ENCODE measurements around the gene ARHGEF39.
"Not testable (repeated sequence)": the region's sequence is repeated elsewhere in the genome, so short reads cannot be mapped to it uniquely, and the experiment has no call there.

DNA sequence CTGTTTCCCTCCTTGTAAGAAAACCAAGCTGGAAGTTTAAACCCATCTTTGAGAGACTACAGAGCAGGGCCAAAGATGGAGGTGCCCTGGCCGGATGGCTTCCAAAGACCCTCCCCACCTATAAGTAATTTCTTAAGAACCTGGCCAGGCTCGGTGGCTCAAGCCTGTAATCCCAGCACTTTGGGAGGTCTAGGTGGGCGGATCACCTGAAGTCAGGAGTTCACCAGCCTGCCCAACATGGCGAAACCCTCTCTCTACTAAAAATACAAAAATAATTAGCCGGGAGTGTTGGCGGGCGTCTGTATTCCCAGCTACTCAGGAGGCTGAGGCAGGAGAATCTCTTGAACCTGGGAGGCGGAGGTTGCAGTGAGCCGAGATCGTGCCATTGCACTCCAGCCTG is 19.3 kb downstream of the ARHGEF39 start:
- TF ChIP-seq, protein P1, sequence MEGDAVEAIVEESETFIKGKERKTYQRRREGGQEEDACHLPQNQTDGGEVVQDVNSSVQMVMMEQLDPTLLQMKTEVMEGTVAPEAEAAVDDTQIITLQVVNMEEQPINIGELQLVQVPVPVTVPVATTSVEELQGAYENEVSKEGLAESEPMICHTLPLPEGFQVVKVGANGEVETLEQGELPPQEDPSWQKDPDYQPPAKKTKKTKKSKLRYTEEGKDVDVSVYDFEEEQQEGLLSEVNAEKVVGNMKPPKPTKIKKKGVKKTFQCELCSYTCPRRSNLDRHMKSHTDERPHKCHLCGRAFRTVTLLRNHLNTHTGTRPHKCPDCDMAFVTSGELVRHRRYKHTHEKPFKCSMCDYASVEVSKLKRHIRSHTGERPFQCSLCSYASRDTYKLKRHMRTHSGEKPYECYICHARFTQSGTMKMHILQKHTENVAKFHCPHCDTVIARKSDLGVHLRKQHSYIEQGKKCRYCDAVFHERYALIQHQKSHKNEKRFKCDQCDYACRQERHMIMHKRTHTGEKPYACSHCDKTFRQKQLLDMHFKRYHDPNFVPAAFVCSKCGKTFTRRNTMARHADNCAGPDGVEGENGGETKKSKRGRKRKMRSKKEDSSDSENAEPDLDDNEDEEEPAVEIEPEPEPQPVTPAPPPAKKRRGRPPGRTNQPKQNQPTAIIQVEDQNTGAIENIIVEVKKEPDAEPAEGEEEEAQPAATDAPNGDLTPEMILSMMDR (IDR thresholded peaks at IDR 0.05), result not testable (repeated sequence)
- not testable (repeated sequence) for TF ChIP-seq EP300, POLR2AphosphoS5 (IDR thresholded peaks at IDR 0.05)

All from sigmoid colon (tissue), 4 donors.